NCI-H1694 treated with DMSO at 0.1 percent for 48 hours (cell line): ENCODE results near the gene NECTIN2.
"Not testable (repeated sequence)": the region's sequence is repeated elsewhere in the genome, so short reads cannot be mapped to it uniquely, and the experiment has no call there.

Experiments used
- DNase-seq: peaks from one replicate; lab custom pipeline; 2025; lab: John Stamatoyannopoulos, UW

NECTIN2 gene

DNA sequence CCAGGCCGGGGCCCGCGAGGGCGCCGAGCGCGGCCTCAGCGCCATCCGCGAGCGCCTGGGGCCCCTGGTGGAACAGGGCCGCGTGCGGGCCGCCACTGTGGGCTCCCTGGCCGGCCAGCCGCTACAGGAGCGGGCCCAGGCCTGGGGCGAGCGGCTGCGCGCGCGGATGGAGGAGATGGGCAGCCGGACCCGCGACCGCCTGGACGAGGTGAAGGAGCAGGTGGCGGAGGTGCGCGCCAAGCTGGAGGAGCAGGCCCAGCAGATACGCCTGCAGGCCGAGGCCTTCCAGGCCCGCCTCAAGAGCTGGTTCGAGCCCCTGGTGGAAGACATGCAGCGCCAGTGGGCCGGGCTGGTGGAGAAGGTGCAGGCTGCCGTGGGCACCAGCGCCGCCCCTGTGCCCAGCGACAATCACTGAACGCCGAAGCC lies 62.8 kb downstream of the NECTIN2 start:
- DNase-seq, result no peak

DNA sequence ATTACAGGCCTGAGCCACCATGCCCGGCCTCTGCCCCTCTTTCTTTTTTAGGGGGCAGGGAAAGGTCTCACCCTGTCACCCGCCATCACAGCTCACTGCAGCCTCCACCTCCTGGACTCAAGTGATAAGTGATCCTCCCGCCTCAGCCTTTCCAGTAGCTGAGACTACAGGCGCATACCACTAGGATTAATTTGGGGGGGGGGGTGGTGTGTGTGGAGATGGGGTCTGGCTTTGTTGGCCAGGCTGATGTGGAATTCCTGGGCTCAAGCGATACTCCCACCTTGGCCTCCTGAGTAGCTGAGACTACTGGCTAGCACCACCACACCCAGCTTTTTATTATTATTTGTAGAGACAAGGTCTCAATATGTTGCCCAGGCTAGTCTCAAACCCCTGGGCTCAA lies 63.7 kb downstream of the NECTIN2 start:
- no peak for DNase-seq

DNA sequence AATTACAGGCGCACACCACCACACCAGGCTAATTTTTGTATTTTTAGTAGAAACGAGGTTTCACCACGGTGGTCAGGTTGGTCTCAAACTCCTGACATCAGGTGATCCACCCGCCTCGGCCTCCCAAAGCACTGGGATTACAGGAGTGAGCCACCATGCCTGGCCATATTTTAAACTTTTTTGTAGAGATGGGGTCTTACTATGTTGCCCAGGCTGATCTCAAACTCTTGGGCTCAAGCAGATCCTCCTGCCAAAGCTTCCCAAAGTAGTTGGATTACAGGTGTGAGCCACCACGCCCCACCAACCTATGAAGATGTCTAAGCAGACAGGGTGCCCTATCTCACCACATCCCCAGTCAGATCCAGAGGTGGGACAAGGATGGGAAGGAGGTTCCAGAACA lies 65.8 kb downstream of the NECTIN2 start:
- DNase-seq, result not testable (repeated sequence)

DNA sequence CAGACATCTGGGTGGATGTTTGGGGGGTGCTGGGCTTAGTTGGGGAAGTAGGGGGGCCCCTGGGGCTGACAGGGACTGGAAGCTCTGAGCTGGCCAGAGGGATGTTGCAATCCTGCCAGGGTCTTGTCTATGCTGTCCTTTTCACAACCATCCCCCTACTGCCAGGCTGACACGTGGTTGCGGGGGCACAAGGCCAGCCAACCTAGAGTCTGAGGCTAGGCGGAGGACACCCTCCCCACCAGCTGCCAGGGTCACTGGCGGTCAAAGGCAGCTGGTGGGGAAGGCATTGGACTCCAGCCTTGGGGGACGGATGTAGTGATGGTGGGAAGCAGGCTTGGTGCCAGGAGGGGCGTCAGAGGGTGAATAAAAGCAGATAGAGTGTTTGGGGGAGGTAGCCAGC lies 66.8 kb downstream of the NECTIN2 start:
- DNase-seq, result no peak

DNA sequence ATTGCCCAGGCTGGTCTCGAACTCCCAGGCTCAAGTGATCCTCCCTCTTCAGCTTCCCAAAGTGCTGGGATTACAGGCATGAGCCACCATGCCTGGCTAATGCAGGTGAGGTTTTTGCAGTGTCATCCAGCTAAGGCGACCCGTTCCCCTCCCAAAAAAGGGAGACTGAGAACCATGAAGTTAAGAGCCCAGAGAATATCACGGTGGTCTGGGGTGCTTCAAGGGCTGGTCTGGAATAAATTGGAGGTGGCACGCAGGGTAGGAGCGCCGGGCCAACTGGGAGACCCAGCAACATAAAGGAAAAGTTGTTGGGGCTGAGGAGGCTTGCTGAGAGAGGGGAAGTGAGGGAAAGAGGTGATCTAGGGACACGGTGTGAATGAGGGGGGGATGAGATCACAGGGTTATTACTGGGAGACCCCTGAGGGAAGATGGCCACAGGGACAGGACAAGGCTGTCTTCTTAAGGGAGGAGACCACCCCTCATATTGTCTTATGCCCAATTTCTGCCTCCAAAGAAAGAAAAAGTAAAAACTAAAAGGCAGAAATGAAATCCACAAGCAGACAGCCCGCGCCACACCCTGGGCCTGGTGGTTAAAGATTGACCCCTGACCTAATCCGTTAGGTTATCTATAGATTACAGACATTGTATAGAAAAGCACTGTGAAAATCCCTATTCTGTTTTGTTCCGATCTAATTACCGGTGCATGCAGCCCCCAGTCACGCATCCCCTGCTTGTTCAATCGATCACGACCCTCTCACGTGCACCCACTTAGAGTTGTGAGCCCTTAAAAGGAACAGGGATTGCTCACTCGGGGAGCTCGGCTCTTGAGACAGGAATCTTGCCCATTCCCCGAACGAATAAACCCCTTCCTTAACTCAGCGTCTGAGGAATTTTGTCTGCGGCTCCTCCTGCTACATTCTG lies 67.7 kb downstream of the NECTIN2 start:
- not testable (repeated sequence) for DNase-seq

DNA sequence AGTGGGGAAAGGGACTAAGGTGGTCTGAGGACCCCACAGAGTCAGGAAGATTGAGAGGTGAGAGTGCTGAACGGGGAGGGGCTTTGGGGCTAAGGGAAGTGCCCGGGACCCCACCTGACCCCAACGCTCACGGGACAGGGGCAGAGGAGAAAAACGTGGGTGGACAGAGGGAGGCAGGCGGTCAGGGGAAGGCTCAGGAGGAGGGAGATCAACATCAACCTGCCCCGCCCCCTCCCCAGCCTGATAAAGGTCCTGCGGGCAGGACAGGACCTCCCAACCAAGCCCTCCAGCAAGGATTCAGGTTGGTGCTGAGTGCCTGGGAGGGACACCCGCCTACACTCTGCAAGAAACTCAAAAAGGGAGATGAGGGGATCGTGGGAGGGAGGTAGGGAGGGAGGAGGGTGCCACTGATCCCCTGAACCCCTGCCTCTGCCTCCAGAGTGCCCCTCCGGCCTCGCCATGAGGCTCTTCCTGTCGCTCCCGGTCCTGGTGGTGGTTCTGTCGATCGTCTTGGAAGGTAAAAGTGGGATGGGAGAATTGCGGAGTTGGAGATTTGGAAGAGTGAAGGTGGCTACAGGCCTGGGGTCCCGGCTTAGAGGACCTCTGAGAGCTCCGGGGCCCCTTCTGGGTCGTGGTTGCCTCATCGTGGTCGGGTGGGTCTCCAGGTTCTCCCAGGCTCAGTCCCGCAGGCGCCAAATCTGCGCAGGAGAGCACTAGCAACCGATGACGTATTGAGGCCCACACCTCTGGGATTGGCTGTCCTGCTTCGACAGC lies 68.5 kb downstream of the NECTIN2 start, which contains the start of gene APOC1:
TSS of gene APOC1 (plus strand) at position 176 of the 774 bp plus-strand sequence. CDS start at position 460, 284 bp downstream.
- DNase-seq, result peak; percentile 41

DNA sequence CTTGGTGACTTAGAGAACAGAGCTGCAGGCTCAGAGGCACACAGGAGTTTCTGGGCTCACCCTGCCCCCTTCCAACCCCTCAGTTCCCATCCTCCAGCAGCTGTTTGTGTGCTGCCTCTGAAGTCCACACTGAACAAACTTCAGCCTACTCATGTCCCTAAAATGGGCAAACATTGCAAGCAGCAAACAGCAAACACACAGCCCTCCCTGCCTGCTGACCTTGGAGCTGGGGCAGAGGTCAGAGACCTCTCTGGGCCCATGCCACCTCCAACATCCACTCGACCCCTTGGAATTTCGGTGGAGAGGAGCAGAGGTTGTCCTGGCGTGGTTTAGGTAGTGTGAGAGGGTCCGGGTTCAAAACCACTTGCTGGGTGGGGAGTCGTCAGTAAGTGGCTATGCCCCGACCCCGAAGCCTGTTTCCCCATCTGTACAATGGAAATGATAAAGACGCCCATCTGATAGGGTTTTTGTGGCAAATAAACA lies 78.2 kb downstream of the NECTIN2 start:
- no peak for DNase-seq

DNA sequence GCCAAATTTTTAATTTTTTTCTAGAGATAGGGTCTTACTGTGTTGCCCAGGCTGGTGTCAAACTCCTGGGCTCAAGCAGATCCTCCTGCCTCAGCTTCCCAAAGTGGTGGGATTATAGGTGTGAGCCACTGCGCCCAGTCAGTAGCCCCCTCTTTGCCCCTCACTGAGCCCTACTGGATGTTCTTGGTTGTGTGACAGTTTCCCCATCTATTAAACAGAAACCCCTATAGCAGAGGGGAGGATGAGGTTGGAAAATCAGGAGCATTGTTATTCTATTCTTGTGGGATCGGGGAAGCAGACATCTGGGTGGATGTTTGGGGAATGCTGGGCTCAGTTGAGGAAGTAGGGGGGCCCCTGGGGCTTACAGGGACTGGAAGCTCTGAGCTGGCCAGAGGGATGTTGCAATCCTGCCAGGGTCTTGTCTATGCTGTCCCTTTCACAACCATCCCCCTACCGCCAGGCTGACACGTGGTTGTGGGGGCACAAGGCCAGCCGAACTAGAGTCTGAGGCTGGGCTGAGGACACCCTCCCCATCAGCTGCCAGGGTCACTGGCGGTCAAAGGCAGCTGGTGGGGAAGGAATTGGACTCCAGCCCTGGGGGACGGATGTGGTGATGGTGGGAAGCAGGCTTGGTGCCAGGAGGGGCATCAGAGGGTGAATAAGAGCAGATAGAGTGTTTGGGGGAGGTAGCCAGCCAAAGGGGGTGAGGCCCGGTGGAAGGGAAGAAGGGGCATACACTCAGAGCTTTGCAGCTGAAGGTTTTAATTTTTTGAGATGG lies 79.2 kb downstream of the NECTIN2 start:
- DNase-seq, result no peak

DNA sequence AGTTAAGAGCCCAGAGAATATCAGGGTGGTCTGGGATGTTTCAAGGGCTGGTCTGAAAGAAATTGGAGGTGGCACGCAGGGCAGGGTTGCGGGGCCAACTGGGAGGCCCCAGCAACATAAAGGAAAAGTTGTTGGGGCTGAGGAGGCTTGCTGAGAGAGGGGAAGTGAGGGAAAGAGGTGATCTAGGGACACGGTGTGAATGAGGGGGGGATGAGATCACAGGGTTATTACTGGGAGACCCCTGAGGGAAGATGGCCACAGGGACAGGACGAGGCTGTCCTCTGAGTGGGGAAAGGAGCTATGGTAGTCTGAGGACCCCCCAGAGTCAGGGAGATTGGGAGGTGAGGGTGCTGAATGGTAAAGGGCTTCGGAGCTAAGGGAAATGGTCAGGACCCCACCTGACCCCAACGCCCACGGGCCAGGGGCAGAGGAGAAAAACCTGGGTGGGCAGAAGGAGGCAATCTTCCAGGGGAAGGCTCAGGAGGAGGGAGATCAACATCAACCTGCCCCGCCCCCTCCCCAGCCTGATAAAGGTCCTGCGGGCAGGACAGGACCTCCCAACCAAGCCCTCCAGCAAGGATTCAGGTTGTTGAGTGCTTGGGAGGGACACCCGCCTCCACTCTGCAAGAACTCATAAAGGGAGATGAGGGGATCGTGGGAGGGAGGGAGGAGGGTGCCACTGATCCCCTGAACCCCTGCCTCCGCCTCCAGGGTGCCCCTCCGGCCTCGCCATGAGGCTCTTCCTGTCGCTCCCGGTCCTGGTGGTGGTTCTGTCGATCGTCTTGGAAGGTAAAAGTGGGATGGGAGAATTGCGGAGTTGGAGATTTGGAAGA lies 80.4 kb downstream of the NECTIN2 start:
- DNase-seq, result not testable (repeated sequence)

DNA sequence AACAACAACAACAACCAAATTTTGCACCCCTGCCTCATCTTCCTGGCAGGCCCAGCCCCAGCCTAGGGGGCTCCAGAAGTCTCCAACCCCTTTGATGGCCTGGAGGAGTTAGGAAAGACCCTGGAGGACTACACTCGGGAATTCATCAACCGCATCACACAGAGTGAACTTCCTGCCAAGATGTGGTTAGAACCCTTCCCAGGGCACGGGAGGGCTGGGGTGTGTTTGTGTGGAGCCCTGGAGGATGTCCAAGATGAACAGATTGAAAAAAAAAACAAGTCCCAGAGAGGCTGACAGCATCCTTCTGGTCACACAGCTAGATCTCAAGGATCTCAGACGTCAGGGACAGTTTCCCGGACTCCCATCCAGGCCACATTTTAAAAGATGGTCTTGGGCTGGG lies 81.6 kb downstream of the NECTIN2 start:
- no peak for DNase-seq

DNA sequence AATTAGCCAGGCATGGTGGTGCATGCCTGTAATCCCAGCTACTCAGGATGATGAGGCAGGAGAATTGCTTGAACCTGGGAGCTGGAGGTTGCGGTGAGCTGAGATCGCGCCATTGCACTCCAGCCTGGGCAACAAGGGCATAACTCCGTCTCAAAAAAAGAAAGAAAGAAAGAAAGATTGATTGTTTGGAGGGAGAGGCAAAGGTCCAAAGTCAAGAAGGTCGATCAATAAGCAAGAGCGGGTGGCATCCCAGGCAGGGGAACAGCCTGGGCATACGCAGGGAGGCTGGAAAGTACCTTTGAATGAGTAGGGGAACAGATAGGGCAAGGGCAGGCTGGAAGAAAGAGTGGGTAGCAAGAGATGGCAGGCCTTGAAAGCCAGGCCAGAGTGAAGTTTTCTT lies 84.0 kb downstream of the NECTIN2 start:
- DNase-seq, result no peak

DNA sequence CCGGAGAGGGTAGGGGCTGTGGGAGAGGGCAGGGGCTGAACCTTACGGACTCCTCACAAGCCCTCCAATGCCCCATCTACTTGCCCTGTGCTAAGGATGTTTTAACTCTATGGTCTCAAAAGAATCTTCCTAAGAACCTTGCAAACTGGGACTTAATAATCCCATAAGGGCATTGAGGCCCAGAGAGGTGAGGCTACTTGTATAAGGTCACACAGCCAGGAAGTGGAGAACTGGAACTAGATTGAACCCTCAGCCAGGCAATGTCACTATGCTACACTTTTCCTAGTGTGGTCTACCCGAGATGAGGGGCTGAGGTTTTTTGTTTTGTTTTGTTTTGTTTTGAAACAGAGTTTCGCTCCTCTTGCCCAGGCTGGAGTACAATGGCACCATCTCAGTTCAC lies 85.4 kb downstream of the NECTIN2 start:
- no peak for DNase-seq
